ES-I3 (cell line): ENCODE results near the gene ZNF879.

Source experiments
- H3K36me3 ChIP-seq: 2 replicates; pipeline ENCODE4 v1.6.1; 2013; ENCODE audit warnings: mild to moderate bottlenecking, low read length, control low read depth, moderate library complexity; ENCODE audit not compliant: insufficient read depth
- H3K4me1 ChIP-seq: 2 replicates; pipeline ENCODE4 v1.6.1; 2013; ENCODE audit warnings: mild to moderate bottlenecking, control low read depth, low read length; ENCODE audit not compliant: insufficient read depth
- H3K9ac ChIP-seq: 2 replicates; pipeline ENCODE4 v1.6.1; 2013; ENCODE audit warnings: low read depth, mild to moderate bottlenecking, low read length, moderate library complexity
- H3K9me3 ChIP-seq: 2 replicates; pipeline ENCODE4 v1.6.1; 2013; ENCODE audit warnings: mild to moderate bottlenecking, low read length, moderate library complexity; ENCODE audit not compliant: control insufficient read depth, insufficient read depth

Gene ZNF879

GRCh38 chr5:179055841-179056240 is 32.2 kb downstream of the ZNF879 start:
- Histone ChIP-seq H3K36me3 (no peaks in the 10 kb centered on the region), H3K4me1 (no peaks in the 10 kb centered on the region), H3K9ac (no peak overlapping the region), H3K9me3 (peaks cover 3% of the 10 kb centered on the region)

DNA sequence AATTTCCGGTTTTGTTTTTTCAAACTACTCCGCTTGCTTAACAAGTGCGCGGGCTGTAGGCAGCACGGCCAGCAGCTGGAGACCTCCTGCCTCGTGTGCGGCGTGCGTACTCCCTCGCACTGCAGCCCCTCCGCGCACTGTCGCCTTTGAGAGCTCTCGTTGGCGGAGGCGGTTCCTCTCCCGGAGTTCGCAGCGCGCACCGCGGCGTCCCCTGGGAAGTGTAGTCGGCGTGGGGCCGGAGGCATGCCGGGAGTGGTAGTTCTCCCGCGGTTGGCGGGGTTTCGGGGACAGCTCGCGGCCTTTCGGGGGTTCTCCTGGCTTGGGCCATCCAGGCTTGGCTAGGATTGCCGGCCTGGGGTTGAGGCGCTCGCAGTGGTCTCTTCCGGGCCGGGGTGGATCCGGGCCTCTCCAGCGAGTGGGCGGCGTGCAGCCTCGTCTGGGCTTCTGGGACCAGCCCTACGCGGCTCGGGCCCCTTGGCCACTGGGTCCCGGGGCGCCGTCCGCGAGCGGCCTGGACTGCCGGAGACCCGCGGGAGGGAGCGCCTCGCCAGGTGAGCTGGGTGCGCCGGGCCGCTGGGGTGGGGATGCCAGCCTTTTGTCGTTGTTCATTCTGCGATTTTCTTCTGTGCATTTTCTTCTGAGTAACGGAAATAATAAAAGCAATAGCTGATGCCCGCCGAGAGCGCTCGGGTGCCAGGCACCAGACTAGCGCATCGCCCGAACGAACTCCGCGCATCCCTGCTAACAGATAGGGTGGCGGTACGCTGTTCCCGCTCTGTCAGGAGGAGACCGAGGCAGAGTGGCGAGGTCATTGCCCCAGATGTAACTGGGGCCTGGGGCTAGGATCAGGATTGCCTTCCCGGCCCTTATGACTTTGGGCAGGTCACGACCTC is 36.8 kb downstream of the ZNF879 start, which contains the start of gene ZNF354C:
TSS of gene ZNF354C (plus strand) at position 258 of the 893 bp plus-strand sequence. CDS start 1,696 bp downstream, outside the sequence.
- H3K9me3 ChIP-seq: peaks cover 3% of the 10 kb centered on the region
- no peak within 1 kb of the TSS for H3K9ac ChIP-seq

DNA sequence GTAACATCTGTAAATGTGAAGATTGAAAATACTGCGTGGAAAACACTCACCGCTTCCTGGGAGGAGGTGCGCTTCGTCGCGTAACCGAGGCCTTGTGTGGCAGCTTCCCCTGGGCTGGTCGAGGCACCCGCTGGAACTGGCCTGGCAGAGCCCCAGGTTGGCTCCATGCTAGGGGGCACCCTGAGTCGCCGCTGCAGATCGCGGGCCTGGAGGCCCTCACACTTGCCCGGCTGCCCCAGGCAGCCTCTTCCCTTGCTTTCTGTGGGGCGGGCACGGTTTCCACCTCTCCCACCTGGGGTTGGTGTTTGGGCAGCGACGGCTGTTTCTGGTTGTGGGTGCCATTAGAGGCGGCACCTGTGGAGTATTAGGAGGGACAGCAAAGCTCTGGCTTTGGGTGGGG is 37.4 kb downstream of the ZNF879 start:
- no peaks in the 10 kb centered on the region for H3K4me1 ChIP-seq
- peaks cover 3% of the 10 kb centered on the region for H3K9me3 ChIP-seq
- no peak overlapping the region for H3K9ac ChIP-seq
- H3K36me3 ChIP-seq: no peaks in the 10 kb centered on the region

More for the DNA sequence above, 36.8 kb downstream of the ZNF879 start, which contains the start of gene ZNF354C:
- H3K4me1 ChIP-seq: no peaks in the 10 kb centered on the region
- no peaks in the 10 kb centered on the region for H3K36me3 ChIP-seq

DNA sequence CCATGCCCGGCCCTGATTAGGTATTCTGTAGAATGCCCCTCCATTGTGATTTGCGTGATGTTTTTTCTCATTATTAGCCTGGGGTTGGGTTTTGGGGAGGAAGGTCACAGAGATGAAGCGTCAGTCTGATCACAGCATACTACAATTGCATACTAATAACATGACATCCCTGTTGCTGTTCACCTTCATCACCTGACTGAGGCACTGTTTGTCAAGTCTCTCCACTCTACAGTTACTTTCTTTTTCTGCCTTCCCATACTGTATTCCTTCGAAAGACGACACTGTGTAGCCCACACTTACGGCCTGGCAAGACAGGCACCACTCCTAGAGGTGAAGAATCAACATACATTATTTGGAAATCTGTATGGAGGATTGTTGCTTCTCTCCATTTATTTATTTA is 42.1 kb downstream of the ZNF879 start:
- Histone ChIP-seq H3K36me3 (no peaks in the 10 kb centered on the region), H3K4me1 (no peaks in the 10 kb centered on the region), H3K9me3 (no peaks in the 10 kb centered on the region), H3K9ac (no peak overlapping the region)

- Histone ChIP-seq H3K36me3 (no peaks in the 10 kb centered on the region), H3K4me1 (no peaks in the 10 kb centered on the region), H3K9ac (no peak overlapping the region), H3K9me3 (peaks cover 14% of the 10 kb centered on the region)
These were observed 55.8 kb downstream of the ZNF879 start for GRCh38 chr5:179079165-179079987.

GRCh38 chr5:179080724-179081123 is 57.1 kb downstream of the ZNF879 start:
- no peaks in the 10 kb centered on the region for H3K4me1 ChIP-seq
- H3K36me3 ChIP-seq: no peaks in the 10 kb centered on the region
- peaks cover 14% of the 10 kb centered on the region for H3K9me3 ChIP-seq
- H3K9ac ChIP-seq: no peak overlapping the region
